HG02763 (cell line): ENCODE measurements around the gene SOS1.
"Not testable (repeated sequence)": the region's sequence is repeated elsewhere in the genome, so short reads cannot be mapped to it uniquely, and the experiment has no call there.

Experiments
- ATAC-seq: cut with Tn5 transposase; IDR thresholded peaks from one replicate; pipeline ENCODE4 v1.9.1; 2021; ENCODE audit warnings: mild to moderate bottlenecking, moderate library complexity; ENCODE audit not compliant: unreplicated experiment

The SOS1 gene

DNA sequence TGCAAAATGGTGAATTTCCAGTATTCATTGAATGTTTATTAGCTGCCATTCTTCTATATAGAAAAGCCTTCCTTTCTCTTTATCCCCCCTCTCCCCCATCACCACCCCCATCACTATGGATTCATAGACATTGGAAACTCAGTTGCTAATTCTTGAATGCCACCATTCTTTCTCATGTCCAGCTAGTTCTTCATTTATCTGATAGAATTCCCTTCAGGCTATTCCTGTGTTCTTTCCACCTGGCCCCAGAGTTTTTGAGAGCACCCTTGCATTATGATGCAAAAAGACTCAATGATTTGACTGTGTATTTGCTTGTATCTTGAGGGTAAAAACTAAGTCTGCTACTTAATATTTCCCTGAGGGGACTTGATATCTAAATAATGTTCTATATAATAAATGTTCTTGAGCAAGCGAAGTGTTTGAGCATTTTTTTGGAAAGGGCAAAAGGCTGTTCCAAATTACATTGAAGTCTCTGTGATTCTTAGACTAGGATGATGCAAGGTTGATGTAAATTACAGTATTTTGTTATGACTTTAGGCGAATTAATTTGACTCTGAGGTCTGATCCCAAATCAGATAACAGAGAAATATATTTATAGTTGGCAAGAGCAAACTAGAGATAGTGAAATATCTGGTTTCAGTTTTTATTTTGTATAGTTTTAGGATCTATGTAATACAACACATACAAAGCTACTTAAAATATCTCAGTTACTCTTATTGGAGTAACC, 18.8 kb upstream of the SOS1 start:
- ATAC-seq = no peak

DNA sequence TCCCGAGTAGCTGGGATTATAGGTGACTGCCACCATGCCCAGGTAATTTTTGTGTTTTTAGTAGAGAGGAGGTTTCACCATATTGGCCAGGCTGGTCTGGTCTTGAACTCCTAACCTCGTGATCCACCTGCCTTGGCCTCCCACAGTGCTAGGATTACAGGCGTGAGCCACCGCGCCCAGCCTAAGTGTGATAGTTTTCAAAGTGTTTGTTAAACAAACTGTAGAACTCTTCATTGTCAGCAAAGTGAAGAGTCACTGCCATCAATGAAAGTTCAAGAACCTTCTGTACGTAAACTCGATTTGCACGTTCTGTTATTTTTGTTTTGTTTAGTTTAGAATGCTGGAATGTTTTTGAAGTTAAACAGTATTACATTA, 18.0 kb upstream of the SOS1 start:
- no peak for ATAC-seq

DNA sequence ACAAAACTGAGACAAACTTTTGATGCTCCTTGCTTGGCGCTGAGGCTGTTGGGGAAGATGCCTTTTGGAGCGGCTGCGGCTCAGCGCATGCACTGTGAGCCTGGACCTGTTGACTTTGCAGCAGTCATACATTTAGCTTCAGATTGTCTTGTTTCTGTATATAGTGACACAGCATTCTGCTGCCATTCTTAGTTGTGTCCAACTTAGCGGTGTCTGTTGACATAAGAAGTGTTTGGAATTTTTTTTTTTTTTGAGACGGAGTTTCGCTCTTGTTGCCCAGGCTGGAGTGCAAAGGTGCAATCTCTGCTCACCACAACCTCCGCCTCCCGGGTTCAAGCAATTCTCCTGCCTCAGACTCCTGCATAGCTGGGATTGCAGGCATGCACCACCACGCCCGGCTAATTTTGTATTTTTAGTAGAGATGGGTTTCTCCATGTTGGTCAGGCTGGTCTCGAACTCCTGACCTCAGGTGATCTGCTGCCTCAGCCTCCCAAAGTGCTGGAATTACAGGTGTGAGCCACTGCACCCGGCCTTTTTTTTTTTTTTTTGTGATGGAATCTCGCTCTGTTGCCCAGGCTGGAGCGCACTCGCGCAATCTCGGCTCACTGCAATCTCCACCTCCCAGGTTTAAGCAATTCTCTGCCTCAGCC, 17.5 kb upstream of the SOS1 start:
- not testable (repeated sequence) for ATAC-seq

DNA sequence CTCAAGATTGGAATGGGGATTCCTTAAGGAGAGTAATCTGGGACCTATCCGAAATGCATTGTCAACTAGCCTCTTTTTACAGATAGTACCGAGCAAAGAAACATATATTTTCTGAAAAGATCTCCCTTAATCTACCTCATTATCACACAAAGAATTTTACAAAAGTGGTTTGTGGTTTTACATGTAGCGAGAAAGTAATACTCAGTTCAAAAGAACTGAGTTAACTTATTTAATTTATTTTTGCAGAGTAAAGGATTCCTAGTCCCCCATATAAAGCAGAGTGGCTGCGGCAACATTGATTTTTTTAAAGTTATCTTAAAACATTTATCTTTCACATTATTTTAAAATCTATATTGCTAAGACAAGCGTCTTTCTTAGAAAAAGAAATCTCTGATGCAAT, 15.9 kb upstream of the SOS1 start:
- ATAC-seq = no peak

DNA sequence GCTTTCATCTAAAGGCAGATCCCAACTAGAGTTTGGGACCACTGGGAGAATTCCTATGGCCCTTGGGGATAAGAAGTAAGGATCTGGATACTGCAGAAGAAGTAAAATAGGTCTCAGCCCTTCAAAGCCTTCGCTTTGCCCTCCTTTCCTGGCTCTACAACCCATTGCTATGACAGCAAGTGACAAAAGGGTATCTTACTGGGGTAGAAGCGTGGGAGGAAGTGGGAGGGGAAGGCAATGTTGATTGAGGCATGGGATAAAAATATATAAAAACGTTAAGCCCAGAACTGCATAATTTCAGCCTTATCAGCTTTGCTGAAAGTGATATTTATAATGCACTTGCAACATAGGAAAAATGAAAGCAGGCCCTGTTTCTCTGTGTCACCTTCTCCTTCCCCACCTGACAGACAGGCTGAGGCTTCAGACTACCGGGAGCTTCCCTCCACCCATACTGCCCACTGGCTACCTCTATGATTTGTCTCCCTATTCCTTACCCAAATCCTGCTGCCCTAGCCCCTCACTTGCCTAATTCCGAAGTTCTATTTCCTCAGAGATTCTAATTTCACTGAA, 14.9 kb upstream of the SOS1 start:
- ATAC-seq = no peak

DNA sequence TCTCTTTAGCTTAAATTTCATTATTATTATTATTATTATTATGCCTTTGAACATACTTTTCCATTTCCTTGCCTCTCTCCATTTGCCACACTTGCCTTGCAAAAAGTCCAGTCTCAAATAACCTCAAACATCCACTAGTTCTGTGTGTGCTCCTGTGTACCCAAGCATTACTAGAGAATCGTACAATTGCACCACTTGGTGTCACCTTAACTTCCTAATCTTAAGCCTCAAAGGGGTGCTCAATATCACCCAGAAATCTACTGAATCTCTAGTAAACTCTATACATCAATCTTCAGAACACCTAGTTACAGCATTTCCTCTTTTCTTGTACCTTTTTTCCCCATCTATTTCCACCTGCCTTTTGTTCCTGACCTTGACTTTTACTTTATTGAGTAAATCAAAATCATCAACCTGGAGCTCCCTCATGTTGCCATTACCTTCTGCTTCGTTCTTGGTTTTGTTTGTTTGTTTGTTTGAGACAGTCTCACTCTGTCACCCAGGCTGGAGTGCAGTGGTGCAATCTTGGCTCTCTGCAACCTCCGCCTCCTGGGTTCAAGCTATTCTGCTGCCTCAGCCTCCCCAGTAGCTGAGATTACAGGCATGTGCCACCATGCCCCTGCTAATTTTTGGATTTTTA, 12.5 kb upstream of the SOS1 start:
- no peak for ATAC-seq

DNA sequence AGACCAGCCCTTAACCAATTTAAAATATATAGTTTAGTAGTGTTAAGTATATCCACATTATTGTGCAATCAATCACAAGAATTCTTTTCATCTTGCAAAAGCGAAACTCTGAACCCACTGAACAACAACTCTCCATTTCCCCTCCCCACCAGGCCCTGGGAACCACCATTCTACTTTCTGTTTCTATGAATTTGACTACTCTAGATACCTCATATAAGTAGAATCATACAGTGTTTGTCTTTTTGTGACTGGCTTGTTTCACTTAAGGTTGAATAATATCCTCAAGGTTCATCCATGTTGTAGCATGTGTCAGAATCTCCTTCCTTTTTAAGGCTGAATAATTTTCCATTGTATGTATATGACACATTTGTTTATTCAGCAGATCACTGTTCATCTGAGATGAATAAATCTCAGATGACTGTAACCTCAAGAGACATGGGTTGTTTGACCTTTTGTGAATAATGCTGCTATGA, 8.1 kb upstream of the SOS1 start:
- peak; percentile 43 for ATAC-seq

DNA sequence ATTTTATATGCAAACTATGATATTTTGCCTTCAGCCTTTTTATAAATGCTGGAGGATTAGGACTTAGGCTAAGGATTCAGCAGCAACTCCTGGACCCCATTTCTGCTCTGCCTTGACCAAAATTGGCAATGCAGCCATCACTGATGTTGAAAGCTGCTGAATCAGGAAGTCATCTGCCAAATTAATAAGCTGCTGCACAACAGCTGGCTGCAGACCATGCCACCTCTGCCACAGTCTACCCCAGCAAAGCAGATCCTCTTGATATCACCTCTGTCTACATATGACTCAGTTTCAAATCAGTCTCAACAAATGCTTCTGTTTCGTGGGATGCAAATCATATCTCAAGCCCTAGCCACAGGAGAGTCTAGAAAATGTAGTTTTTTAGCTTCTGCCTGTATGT, 7.1 kb upstream of the SOS1 start:
- ATAC-seq = peak; percentile 50

DNA sequence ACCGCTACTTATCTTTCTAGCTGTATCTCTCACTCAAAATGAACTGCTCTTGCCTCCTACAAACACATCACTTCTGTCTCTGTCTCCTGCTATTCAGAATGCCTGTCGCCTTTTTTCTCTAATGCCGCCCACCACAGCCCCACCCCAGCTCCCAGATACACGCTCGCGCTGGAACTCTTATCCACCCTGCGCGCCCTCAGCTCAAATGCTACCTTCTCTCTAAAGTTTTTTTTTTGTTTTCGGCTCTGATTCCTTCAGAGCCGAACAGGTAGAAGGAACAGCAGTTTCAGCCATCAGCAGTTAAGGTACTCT, 3.9 kb upstream of the SOS1 start:
- peak; percentile 0 for ATAC-seq

DNA sequence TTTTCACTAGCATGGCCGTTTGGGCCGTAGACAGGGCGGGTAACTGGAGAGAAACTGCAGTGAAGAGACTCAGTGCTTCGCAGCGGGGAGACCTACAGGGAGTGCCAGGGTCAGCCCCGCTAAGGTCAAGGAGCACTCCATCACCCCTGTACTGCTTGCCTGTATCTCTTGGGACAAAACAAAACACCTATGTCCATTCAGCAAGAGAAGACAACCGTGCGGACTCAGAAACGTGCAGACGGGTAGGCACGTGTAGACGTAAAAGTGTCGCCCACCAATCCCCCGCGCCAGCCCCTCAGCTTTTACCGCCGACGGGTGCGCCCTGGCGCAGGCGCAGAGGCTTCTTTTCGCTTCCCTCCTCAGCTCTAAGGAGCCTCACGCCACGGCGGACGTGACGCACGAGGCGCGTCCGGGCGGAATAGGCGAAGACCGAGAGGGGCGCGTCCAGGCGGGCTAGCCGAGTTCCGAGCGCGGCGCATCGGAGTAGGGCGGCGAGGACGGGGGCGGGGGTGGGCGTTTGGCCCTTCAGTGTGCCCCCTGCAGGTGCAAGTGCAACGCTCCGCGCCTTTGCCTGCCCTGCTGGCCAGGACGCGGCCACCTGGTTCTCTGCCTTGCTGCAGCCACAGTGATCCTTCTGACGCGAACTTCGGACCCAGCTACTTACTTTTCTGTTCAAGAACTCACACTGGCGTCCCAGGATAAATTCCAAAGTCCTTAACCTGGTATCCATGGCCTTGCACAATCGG, 3.3 kb upstream of the SOS1 start:
- peak; percentile 59 for ATAC-seq

DNA sequence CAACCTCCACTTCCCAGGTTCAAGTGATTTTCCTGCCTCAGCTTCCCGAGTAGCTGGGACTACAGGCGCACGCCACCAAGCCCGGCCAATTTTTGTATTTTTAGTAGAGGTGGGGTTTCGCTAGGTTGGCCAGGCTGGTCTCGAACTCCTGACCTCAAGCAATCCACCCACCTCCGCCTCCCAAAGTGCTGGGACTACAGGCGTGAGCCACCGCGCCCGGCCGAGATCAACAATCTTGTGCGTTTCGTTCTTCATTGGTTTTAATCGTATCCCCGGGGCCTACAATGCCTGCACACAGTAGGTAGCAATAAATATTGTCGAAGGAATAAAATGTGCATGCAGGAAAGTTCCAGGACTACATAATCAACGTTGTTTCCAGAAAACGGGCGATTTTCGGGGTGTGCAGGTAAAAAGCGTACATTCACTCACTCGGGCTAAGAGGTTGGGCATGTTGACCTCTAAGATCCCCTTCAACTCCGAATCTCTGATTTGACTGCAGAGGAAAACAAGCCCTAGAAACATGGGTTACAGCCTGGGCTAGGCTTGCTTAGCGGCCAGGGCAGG, 2.7 kb upstream of the SOS1 start:
- no peak for ATAC-seq

DNA sequence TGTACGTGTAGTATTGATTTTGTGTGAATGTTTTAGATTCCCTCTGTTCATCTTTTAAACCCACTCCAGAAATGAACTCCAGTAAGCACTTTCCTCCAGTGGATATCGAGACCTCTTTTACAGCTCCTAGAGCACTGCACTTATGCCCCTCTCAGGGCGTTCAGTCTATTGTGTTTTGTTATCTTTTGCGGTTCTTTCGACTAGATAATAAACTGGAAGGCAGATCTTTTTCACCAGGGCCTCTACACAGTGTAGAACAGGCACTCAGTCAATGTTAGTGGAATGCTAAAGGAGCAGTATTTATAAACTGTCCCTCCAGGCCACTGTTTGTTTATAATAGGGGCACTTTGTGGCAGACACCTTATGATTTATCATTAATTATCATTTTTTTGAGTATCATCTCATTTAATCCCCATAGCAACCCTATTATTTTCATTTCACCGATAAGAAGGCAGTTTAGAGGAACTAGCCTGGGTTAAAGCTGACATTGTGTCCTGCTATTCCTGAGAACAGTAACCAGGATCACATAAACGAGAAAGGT, 742 bp upstream of the SOS1 start:
- no peak for ATAC-seq

DNA sequence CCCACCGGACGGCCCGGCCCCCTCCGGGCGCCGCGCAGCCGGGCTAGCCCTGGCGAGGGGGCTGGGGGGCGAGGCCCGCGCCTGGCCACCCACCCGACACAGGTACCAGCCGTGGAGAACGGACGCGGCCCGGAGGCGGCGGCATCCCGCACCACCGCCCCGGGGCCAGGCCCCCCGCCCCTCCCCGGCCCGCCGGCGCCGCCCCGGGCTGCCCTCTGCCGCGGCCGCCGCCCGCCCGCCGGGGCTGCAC, 405 bp downstream of the SOS1 start:
- ATAC-seq = peak; percentile 21

DNA sequence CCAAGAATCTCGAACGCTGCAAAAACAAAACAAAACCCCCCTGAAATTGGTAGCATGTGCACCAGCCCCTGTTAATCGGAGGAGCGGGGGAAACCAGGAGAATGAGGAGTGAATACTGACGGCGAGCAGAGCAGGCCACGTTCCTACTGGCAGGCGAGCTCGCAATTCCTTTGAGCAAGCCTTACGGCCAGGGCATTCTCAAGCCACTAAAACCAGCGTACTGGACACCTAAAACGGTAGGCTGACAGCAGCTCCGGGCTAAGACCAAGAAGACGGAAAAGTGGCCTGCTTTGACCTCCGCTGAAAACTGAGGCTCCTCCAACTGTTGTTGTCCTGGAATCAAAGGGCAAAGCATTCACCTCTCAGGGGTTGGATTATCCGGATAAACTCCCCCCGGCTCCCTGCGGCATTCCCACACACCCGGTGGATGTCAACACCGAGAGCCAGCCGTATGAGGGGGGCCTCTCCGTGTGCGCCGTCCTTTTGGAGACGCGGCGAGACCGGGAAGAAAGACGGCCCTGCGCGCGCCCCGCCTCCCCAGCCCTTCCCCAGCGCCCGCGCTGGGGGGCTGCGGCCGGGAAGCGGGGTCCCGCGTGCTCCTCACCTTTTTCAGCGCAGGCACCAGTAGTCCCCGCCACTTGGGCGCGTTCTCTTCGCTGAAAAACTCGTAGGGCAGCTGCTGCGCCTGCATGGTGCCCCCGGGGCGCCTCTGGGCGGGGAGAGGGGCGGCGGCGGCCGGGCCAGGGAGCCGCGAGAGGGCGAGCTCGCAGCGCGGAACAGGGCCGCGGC, 925 bp downstream of the SOS1 start:
- ATAC-seq = peak; percentile 34

DNA sequence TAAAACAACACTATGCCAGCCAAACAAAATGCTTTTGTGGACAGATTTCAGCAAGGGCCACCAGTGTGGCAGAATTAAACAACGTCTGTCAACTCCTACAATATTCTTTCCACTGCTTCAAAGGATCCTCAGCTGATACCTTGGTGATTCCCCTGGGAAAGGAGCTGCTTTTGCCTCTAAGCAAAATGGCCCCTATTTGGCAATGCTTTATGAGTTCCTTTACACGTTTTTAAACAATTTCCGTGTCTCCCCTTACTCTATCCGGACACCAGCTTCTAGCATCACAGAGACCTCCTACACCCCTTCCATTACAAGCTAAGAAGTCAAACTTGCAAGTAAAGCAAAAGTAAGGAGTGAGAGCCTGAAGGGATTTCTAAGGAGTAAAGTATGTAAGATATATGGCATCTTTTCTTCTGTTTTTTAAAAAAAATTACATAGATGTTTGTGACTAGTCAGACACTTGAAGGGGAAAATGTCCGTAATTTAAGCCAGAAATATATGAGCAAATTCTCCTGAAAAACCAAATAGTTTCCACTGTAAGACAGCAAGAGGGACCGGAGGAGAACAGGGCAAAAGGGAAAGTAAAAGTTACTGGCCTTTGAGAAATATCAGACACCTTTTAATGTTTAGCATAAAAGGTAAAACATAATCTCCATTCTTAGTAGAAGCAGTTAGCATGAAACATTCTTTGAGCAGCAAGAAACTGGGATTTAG, 1.9 kb downstream of the SOS1 start:
- ATAC-seq = no peak

DNA sequence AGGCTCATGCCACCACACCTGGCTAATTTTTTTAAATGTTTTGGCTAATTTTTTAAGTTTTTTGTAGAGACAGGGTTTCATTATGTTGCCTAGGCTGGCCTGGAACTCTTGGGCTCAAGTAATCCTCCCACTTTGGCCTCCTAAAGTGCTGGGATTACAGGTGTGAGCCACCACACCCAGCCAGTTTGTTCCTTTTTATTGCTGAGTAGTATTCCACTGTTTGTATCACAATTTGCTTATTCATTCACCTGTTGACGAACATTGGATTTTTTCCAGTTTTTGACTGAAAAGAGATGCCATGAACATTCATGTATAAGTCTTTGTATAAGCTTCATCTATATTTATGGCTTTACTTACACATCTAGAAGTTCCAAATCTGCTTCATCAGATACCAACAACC, 5.3 kb downstream of the SOS1 start:
- no peak for ATAC-seq

DNA sequence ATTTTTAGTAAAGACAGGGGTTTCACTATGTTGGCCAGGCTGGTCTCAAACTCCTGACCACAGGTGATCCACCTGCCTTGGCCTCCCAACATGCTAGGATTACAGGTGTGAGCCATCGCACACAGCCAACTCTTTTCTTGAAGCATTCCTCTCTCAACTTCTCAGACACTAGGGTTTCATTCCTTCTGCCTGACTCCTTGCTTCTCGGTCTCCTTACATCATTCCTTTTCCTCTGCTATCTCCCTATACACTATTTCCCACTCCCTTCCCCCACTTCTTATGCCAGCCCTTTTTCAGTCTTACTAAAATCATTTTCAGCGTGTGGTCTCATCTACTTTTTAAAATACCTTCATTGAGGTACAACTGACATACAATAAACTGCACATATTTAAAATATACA, 6.1 kb downstream of the SOS1 start:
- no peak for ATAC-seq

DNA sequence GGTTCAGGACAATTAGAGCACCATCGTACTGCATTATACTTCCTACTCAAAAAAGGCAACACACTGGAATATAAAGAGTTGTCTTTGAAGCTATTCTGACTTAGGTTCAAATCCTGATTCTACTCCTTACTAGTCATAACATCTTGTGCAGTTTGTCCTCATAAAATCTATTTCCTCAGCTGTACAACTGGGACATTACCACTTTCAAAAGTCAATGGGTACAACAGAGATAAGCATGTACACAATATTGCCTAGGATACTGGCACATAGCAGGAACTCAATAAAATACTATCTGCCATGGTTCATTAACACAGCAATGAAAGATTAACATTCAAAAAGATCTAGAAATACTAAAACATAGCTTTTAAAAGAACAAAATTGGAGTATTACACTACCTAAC, 11.3 kb downstream of the SOS1 start:
- no peak for ATAC-seq

DNA sequence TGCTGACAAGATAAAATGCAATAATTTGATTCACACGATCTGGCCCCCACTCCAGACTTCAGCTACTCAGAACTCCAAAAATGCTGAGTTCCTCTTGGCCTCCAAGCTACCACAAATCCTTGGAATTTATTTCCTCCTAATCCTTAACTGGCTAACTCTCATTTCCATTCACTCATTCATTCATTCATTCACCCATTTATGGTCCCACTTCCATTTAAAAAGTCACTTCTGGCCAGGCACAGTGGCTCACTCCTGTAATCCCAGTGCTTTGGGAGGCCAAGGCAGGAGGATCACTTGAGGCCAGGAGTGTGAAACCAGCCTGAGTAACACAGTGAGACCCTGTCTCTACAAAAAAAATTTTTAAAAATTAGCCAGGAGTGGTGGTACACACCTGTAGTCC, 12.5 kb downstream of the SOS1 start:
- no peak for ATAC-seq
